D721Med (cell line): ENCODE measurements around the gene AQP2.

Experiments
- DNase-seq: peaks from one replicate; pipeline ENCODE4 v3.0.0; 2011; ENCODE audit warnings: low spot score; ENCODE audit not compliant: insufficient read length
- FAIRE-seq: peaks from 2 replicates; lab custom pipeline; 2011; peaks lifted over from hg19 to GRCh38; lab: Jason Lieb, UNC
- TF ChIP-seq, protein P1 (sequence below): IDR thresholded peaks from 2 replicates; pipeline ENCODE4 v1.5.1; 2012; ENCODE audit warnings: mild to moderate bottlenecking, control low read depth; ENCODE audit not compliant: insufficient read depth; ENCODE audit errors: missing control alignments

Gene AQP2

DNA sequence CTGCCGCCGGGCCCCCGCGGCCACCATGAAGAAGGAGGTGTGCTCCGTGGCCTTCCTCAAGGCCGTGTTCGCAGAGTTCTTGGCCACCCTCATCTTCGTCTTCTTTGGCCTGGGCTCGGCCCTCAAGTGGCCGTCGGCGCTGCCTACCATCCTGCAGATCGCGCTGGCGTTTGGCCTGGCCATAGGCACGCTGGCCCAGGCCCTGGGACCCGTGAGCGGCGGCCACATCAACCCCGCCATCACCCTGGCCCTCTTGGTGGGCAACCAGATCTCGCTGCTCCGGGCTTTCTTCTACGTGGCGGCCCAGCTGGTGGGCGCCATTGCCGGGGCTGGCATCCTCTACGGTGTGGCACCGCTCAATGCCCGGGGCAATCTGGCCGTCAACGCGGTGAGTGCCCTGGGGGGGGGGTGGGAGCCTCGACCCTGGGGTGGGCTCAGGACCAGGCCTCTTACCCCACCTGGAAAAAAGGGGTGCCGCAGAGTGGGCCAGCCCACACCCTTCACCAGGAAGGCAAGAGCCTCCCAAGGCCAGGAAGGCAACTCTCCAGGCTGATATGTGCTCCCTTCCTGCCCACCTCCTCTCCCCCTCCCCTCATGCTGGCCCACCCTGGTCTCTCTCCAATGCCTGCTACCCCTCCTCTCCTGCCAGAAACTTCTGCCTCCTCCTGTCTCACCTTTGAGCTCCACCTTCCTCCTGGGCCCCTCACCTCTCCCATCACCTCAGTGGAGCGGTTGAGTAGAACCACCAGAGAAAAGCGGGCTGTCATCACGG lies 11.6 kb downstream of the AQP2 start:
- no peak for FAIRE-seq
- DNase-seq: no peak

DNA sequence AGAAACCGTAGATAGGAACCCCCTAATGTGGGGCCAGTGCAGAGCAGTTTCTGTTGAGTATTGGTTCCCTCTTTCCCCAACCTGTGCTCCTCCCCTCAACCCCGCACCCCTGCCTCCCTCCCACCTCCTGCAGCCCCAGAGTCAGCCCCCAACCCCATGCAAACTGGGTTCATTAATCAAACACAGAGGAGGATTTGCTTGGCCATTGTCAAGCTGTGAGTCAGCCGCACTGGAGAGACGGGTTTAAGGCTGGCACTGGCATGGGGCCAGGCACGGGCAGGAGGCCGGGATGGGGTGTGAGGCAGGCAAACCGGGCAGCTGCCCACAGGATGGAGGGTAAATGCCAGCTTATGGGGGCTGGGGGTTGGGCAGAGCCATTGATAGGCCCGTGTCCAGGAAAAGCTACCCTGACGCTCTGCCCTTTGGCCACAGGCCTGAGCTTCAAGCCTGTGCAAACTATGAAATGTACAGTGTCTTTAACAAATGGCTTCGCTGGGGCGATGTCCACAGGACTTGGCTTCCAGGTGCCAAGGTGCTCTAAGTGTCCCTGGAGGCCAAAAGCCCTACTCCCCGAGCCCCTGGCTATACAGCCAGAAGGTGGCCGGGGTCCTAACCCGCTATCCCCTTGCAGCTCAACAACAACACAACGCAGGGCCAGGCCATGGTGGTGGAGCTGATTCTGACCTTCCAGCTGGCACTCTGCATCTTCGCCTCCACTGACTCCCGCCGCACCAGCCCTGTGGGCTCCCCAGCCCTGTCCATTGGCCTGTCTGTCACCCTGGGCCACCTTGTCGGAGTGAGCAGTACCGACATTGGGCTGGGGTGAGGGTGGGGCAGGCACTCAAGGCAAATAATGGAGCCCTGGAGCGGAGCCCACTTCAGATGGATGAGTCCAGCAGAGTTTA lies 12.6 kb downstream of the AQP2 start:
- TF ChIP-seq, protein P1, sequence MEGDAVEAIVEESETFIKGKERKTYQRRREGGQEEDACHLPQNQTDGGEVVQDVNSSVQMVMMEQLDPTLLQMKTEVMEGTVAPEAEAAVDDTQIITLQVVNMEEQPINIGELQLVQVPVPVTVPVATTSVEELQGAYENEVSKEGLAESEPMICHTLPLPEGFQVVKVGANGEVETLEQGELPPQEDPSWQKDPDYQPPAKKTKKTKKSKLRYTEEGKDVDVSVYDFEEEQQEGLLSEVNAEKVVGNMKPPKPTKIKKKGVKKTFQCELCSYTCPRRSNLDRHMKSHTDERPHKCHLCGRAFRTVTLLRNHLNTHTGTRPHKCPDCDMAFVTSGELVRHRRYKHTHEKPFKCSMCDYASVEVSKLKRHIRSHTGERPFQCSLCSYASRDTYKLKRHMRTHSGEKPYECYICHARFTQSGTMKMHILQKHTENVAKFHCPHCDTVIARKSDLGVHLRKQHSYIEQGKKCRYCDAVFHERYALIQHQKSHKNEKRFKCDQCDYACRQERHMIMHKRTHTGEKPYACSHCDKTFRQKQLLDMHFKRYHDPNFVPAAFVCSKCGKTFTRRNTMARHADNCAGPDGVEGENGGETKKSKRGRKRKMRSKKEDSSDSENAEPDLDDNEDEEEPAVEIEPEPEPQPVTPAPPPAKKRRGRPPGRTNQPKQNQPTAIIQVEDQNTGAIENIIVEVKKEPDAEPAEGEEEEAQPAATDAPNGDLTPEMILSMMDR: no peak
- DNase-seq (no peak), FAIRE-seq (no peak)

More for the DNA sequence above, 11.6 kb downstream of the AQP2 start:
- TF ChIP-seq, protein P1: no peak

DNA sequence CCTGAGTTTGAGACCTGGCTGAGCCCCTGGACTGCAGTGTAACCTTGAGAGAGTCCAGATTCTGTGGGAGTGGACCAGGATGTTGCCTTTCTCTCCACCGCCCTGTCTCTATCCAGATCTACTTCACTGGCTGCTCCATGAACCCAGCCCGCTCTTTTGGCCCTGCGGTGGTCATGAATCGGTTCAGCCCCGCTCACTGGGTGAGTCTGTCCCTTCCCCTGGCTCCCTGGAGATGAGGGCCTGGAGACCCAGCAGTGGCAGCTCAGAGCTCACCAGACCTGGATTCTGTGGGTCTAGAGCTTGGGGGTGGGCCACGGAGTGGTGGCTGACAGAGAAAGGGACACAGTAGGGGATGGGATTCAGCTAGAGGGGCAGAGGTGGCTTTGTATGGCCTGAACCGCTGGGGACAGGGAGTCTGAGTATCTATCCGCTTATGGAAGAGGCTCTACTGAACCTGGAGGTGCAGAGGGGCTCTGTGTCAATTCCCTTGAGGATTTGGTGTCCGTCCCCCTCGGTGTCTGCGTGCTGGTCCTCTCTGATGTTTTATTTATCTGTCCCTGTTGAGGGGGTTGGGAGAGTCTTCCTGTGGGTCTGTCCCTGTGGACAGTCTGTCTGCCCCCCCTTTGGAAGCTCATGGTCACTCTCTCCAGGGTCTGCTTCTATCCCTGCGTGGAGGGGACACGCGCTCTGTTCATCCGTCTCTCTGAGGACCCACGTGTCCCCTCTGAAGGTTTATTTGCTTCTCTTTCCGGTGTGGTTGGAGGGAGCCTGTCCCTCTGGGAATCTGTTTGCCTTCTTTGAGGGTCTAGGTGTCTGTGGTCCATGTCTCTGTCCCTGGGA lies 13.7 kb downstream of the AQP2 start:
- TF ChIP-seq, protein P1: no peak
- FAIRE-seq (no peak), DNase-seq (no peak)

DNA sequence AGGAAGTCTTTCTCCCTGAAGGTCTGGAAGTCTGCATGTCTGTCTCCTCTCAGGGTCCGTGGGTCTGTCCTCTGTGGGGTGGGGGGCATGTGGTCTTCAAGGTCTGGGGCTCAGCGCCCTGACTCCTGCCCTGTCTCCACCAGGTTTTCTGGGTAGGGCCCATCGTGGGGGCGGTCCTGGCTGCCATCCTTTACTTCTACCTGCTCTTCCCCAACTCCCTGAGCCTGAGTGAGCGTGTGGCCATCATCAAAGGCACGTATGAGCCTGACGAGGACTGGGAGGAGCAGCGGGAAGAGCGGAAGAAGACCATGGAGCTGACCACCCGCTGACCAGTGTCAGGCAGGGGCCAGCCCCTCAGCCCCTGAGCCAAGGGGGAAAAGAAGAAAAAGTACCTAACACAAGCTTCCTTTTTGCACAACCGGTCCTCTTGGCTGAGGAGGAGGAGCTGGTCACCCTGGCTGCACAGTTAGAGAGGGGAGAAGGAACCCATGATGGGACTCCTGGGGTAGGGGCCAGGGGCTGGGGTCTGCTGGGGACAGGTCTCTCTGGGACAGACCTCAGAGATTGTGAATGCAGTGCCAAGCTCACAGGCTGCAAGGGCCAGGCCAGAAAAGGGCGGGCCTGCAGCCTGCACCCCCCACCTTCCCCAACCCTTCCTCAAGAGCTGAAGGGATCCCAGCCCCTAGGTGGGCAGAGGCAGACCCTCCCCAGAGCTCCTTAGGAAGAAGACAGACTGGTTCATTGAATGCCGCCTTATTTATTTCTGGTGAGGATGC lies 14.5 kb downstream of the AQP2 start:
- TF ChIP-seq, protein P1: no peak
- DNase-seq (no peak), FAIRE-seq (no peak)

DNA sequence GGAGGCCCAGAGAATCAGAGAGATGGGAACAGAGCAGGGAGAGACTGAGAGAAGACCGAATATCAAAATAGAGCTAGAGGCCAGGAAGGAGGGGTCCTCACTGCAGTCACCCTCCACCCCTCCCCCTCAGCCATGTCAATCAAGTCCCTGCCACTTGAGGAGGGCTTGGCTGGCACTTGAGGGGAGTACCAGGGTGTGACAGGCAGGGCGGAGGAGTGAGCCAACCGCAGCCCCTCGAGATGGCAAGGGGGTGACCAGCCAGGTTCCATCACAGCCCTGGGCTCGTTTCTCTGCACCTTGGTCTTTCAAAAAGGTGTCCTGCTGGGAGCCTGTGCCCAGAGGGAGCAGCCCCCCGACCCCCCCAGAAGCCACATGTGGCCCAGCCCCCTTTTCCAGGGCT lies 15.3 kb downstream of the AQP2 start:
- FAIRE-seq (no peak), DNase-seq (peak; percentile 9)
- TF ChIP-seq, protein P1: no peak

DNA sequence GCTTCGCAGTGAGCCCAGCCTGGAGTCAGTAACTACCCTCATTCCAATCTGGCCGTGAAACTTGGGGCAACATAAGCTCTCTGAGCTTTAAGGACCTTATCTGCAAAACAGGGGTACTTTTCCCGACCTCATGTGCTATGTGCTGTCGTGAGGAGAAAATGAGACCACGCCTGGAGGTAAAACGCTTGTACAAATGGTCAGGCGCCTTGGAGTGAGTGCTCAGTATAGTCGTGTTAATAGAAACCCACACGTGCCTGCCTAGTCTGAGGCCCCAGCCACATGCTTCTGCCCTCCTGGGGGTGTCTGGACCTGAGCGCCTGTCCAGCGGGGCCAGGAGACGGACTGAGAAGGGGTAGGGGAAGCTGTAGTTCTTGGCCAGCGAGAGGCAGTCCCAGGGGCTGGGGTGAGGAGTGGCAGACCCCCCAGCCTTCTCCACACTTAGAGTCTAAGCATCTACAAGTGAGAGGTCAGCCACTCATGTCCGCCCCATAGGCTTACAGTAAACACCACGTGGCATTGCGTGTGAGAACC lies 16.0 kb downstream of the AQP2 start:
- no peak for DNase-seq
- FAIRE-seq: no peak
- TF ChIP-seq, protein P1: no peak
